H1 (cell line): ENCODE measurements around the gene RAD51B. TPM values are rescaled to one million over a fixed set of nuclear protein-coding genes. Genes with fewer than 3 reads are reported as not detected.

Source experiments
- BRCA1 ChIP-seq: IDR thresholded peaks from 2 replicates; pipeline ENCODE4 v1.6.1; 2012; ENCODE audit warnings: low read depth, low read length, improper control_type of control experiment
- CBX8 ChIP-seq: fragments of 300-800, 300-1000 bp; sonication (generic); IDR thresholded peaks from 2 replicates; pipeline ENCODE4 v1.7.1; 2016; ENCODE audit warnings: low read depth, low read length, borderline replicate concordance
- CHD2 ChIP-seq: IDR thresholded peaks from 2 replicates; pipeline ENCODE4 v1.6.1; 2012; ENCODE audit warnings: low read length, improper control_type of control experiment
- CHD7 ChIP-seq: fragments of 300-600 bp; sonication (generic); IDR thresholded peaks from 2 replicates; pipeline ENCODE4 v1.7.1; 2012; ENCODE audit warnings: low read length, moderate library complexity, mild to moderate bottlenecking, inconsistent platforms; ENCODE audit not compliant: insufficient replicate concordance
- FOSL1 ChIP-seq: IDR thresholded peaks from 2 replicates; pipeline ENCODE4 v1.6.1; 2011; ENCODE audit warnings: mild to moderate bottlenecking, low read depth, low read length, moderate library complexity; ENCODE audit not compliant: insufficient read depth
- GABPA ChIP-seq: IDR thresholded peaks from 2 replicates; pipeline ENCODE4 v1.6.1; 2011; ENCODE audit warnings: mild to moderate bottlenecking, low read length, moderate library complexity, borderline replicate concordance; ENCODE audit not compliant: insufficient read depth
- KDM4A ChIP-seq: IDR thresholded peaks from one replicate; pipeline ENCODE4 v1.7.1; 2012; ENCODE audit warnings: low read depth, mild to moderate bottlenecking, moderate library complexity, low read length, inconsistent platforms; ENCODE audit not compliant: severe bottlenecking
- NRF1 ChIP-seq: IDR thresholded peaks from 2 replicates; pipeline ENCODE4 v1.6.1; 2011; ENCODE audit warnings: mild to moderate bottlenecking, low read depth, low read length, improper control_type of control experiment
- SUZ12 ChIP-seq: fragments of 200-600 bp; sonication (generic); IDR thresholded peaks from 2 replicates; pipeline ENCODE4 v1.6.1; 2012; ENCODE audit warnings: mild to moderate bottlenecking, inconsistent platforms, low read length, moderate library complexity, mixed read lengths
- USF2 ChIP-seq: IDR thresholded peaks from 2 replicates; pipeline ENCODE4 v1.6.1; 2011; ENCODE audit warnings: low read length, improper control_type of control experiment
- polyA plus RNA-seq, 7 experiments: library from polyadenylated mRNA; depleted of rRNA in 3 of 7; stranded (reverse) in 5 of 7; unstranded in 2 of 7; fragments of >200 nt in 5 of 7; fragments of 200-250 nt in 2 of 7; gene quantifications; 1 replicate in 5 of 7; 2 replicates in 1 of 7; 4 replicates in 1 of 7; pipeline versions ENCODE4 v1.2.1 to v1.2.3, GENCODE V29; 2011 to 2013; ENCODE audit warnings: missing spikeins in 2 of 7, mixed read lengths in 2 of 7
- total RNA-seq: library from RNA; stranded (reverse); fragmentation: NEBNext Ultra II Directional; extraction: Animal tissue kit (Norgen Biotek cat#: 25700); gene quantifications from 2 replicates; pipeline ENCODE4 v1.2.1, GENCODE V29; 2021

Gene RAD51B
- total and polyA plus RNA-seq, 2 of the 8 experiments (the other 6 are each of a cell fraction or from before 2014, with no cell fraction given) = 3.9 to 14.9 TPM

GRCh38 chr14:68253160-68253780 is 433.7 kb downstream of the RAD51B start (continued):
- TF ChIP-seq CHD7 (no peak), CHD2 (no peak), SUZ12 (no peak), KDM4A (no peak), GABPA (no peak), CBX8 (no peak), FOSL1 (no peak), NRF1 (no peak), BRCA1 (no peak), USF2 (no peak)
